HG03439 (cell line): Measurements from ENCODE around the gene RNF168.
A peak's percentile ranks its signal among the peaks of the same experiment; 100 is the strongest.
"Not testable (repeated sequence)": the region's sequence is repeated elsewhere in the genome, so short reads cannot be mapped to it uniquely, and the experiment has no call there.

Experiments
- ATAC-seq: cut with Tn5 transposase; IDR thresholded peaks from one replicate; pipeline ENCODE4 v1.9.1; 2021; ENCODE audit warnings: mild to moderate bottlenecking, moderate library complexity; ENCODE audit not compliant: unreplicated experiment

The RNF168 gene, protein sequence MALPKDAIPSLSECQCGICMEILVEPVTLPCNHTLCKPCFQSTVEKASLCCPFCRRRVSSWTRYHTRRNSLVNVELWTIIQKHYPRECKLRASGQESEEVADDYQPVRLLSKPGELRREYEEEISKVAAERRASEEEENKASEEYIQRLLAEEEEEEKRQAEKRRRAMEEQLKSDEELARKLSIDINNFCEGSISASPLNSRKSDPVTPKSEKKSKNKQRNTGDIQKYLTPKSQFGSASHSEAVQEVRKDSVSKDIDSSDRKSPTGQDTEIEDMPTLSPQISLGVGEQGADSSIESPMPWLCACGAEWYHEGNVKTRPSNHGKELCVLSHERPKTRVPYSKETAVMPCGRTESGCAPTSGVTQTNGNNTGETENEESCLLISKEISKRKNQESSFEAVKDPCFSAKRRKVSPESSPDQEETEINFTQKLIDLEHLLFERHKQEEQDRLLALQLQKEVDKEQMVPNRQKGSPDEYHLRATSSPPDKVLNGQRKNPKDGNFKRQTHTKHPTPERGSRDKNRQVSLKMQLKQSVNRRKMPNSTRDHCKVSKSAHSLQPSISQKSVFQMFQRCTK

DNA sequence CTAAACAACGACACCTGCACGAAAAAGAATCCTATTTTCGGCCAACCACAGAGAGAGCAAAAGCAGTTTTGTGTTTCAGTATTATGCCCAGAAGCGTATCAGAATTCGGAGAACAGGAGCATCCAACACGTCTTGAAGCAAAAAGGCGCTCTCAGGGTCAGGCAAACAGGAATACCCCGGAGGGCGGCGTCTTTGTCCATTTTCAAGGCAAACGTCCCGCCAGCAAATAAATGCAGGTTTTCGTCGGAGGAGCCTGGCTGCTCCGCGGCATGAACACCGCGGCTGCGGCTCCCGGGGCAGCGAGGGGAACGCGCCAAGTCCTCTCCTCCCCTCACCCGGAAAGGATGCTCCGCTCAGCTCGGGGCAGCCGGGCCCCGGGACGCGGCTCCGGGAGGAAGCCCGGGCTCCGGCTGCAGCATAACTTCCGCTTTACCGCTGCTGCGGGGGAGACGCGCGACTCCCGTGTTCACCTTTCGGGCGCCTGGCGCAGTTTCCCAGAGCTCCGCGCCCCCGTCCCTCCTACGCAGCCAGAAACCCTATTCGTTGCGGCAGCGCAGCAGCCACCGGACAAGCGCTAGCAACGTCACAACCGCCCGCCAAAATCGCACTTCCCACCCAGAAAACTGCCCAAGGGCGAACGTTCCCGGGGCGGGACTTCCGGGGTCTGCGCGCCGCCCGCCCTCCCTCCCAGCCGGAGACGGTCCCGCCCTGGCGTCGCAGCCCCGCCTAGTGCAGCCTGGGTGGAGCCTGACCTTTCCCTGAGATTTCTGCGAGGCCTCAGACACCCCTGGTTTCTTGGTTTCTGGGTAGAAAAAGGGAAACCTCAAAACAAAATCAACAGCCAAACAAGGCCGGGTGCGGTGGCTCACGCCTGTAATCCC is at the start of gene RNF168:
TSS of gene RNF168 (minus strand) at position 573 of the 881 bp plus-strand sequence. CDS start 595 bp downstream, outside the sequence.
- ATAC-seq, result peak; percentile 74

DNA sequence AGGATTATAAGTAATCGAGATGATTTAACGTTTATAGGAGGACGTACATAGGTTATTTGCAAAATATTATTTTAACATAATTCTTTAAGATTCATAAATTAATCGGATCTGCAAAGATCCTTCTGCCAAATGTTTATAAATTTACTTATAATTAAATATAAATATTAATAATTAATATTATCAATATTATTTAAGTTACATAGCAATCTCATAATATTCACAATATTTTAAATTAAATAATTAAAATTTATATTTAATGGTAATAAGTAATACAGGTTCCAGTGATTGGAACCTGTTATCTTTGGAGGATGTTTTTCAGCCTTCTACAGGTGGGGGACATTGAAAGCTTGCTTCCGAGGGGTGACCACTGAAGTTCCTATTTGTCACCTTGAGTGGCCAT is 48.7 kb upstream of the RNF168 start:
- ATAC-seq, result no peak

DNA sequence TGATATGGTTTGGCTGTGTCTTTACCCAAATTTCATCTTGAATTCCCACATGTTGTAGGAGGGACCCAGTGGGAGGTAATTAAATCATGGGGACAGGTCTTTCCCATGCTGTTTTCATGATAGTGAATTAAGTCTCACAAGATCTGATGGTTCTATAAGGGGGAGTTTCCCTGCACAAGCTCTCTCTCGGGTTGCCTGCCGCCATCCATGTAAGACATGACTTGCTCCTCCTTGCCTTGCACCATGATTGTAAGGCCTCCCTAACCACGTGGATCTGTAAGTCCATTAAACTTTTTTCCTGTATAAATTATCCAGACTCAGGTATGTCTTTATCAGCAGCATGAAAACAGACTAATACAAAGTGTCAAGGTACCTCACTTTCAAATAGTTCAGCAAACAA is 46.6 kb upstream of the RNF168 start:
- ATAC-seq, result not testable (repeated sequence)

DNA sequence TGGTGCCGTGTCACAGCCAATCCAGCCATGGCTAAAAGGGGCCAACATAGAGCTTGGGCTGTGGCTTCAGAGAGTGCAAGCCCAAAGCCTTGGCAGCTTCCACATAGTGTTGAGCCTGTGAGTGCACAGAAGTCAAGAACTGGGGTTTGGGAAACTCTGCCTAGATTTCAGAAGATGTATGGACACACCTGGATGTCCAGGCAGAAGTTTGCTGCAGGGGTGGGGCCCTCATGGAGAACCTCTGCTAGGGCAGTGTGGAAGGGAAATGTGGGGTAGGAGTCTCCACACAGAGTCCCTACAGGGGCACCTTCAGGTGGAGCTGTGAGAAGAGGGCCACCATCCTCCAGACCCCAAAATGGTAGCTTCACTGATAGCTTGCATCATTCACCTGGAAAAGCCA is 45.7 kb upstream of the RNF168 start:
- ATAC-seq, result not testable (repeated sequence)

DNA sequence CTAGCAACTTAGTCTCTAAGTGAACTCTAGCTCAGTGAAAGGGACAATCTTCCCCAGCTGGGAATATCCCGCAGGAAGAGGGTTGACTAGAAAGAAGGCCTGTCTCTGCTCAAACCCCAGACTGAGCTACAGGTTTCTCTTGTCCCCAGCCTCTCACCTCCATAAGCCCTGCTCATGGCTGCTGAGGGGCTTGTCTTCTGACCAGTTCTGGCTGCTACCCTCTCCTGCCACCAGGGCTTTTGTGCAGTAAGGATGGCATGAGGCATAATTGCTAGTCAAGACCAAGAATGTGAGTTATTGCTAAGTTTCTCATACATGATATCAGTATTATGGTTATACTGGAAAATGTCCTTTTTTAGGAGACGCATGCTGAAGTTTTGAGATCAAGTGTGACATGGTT is 43.5 kb upstream of the RNF168 start:
- ATAC-seq, result no peak

DNA sequence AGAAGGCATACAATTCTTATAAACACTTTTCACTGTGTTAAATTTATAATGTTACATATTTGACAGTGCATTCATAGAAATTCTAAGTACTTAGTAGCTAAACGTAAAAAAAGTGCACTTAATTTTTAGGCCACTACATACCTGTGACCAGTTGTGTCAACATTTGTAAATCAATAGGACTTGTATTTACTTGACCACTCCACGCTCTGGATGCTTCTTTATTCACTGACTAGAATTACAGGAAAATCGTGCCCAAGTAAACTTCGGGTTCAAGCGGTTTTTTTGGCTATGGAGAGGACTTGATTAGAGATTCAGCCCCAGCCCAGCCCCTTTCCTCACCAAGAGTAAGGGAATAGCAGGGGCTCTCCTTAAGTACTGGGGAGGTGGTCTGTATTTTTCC is 43.0 kb upstream of the RNF168 start:
- ATAC-seq, result no peak

DNA sequence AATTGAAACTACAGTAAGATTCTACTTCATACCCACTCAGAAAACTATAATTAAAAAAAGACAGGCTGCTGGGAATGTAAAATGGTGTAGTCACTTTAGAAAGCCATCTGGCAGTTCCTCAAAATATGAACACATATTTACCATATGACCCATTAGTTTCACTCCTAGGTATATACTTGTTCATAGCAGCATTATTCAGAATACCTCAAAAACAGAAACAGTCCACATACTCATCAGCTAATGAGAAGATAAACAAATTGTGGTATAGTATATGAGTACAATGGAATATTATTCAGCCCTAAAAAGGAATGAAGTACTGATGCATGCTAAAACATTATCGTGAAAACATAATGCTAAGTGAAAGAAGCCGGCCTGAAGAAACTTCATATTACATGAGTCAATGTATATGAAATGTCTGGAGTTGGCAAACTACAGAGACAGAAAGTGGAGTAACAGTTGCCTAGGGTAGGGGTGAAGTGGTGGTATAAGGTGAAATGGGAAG is 41.0 kb upstream of the RNF168 start:
- no peak for ATAC-seq

DNA sequence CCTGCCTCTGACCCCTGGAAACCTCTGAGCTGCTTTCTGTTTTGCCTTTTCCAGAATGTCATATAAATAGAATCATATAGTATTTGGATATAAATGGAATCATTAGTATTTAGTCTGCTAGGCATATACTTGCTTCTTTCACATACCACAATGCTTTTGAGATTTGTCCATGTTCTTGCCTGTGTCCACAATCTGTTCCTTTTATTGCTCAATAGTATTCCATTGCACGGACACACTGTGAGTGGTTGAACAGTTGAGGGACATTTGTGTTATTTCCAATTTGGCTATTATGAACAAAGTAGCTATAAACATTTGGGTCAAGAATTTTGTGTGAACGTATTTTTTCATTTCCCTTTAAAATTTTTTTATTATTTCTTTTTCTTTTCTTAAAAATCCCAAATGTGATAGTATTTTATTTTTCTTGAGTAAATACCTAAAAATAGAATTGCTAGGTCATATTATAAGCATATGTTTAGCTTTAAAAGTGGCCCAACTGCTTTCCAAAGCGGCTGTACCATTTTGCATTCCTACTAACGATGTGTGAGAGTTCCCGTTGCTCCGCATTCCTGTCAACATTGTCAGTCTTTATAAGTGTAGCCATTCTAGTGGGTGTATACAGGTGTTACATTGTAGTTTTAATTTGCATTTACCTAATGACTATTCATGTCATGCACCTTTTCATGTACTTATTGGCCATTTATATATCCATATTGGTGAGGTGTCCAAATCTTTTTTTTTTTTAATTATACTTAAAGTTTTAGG is 38.3 kb upstream of the RNF168 start:
- no peak for ATAC-seq

DNA sequence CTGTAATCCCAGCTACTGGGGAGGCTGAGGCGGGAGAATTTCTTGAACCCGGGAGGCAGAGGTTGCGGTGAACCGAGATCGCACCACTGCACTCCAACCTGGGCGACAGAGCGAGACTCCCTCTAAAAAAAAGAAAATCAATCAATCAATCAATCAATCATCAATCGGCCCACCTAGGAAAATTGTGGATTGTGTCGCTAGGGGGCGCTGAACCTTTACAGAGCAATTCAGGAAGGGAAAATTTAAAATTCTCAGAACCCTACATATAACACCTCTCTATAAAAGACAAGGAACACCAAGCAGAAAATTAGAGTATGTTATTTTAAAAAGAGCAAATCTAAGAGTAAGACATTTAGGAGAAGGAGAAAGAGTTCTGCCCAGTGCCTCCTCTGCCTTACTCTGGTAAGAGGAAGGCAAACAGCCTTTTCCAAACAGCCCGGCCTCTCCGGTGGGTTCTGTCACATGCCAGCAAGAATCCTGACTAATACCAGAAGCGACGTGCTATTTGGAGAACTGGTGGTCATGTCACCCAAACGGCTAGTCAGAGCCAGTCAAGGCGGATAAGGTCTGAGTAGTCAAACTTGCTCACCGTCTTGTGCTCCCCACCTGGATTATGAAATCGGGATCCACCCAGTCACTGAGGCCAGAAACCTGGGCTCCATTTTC is 33.9 kb upstream of the RNF168 start:
- ATAC-seq, result no peak

DNA sequence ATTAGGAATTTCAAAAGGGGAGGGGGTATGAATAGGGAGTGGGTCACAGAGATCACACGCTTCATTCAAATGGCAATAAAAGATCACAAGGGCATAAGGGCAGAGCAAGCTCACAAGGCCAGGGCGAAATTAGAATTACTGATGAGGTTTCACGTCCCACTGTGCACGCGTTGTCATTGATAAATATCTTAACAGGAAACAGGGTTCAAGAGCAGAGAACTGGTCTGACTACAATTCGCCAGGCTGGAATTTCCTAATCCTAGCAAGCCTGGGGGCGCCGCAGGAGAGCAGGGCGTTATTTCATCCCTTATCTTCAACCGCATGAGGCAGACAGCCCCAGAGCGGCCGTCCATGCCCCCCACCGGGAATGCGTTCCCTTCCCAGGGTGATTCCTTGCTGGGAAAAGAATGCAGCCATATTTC is 29.7 kb upstream of the RNF168 start:
- no peak for ATAC-seq

DNA sequence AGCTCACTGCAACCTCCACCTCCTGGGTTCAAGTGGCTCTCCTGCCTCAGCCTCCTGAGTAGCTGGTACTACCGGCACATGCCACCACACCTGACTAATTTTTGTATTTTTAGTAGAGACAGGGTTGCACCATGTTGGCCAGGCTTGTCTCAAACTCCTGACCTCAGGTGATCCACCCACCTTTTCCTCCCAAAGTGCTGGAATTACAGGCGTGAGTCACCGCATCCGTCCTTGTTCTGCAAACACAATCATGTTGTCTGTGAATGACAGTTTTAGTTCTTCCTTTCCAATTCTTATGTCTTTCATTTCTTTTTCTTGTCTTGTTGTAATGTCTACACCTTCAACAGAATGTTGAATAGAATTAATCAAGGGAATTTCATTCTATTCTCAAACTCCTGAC is 27.9 kb upstream of the RNF168 start:
- no peak for ATAC-seq

DNA sequence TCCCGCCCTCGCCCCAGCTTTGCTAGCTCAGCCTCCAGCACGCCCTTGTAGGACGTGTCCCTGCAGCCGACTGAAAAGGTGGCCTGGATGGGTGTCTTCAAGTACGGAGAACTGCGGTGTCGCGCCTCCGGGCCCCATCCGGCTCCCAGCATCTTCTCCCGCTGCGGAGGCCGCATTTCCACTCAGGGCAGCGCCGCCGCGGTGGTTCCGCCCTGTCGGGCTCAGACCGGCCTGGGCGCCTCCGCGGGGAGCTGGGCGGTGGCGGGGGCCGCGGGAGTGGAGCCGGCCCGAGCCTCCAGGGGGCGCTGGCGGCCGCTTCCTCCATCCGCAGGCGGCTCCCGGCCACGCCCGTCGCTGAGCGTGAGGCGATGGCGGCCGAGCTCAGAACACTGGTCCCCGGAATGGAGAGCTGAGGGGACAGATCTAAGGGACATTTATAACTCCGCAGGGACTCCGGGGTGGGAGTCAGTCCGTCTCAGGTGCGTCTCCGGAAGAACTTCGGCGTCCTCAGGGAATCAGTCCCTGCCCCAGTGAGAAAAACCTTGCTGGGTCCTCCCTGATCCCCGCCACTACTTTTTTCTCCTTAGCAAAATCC is 25.2 kb upstream of the RNF168 start:
- ATAC-seq, result peak; percentile 88

DNA sequence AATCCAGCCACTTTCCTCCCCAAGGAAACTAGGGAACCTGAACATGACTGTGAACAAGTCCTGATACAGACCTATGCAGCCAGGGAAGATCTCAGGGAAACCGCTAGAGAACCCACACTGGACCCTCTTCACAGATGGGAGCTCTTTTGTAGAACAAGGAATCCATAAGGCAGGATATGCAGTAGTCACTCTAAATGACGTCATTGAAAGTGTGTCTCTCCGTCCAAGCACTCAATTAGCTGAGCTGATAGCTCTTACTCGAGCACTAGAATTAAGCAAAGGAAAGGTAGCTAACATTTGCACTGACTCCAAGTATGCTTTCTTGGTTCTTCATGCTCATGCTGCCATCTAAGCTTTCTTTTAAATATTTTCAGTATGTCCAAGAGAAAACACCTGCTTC is 21.6 kb upstream of the RNF168 start:
- ATAC-seq, result no peak

DNA sequence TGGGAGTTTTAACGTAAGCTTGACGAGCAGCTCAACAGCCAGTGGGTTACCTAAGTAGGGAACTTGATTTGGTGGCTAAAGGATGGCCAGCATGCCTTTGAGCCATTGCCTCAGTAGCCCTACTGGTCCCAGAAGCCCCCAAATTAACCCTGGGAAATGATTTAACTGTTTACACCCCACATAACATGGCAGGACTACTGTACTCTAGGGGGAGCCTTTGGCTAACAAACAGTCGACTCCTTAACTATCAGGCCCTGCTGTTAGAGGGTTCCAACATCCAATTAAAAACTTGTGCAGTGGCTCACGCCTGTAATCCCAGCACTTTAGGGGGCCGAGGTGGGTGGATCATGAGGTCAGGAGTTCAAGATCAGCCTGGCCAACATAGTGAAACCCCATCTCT is 21.0 kb upstream of the RNF168 start:
- ATAC-seq, result no peak

DNA sequence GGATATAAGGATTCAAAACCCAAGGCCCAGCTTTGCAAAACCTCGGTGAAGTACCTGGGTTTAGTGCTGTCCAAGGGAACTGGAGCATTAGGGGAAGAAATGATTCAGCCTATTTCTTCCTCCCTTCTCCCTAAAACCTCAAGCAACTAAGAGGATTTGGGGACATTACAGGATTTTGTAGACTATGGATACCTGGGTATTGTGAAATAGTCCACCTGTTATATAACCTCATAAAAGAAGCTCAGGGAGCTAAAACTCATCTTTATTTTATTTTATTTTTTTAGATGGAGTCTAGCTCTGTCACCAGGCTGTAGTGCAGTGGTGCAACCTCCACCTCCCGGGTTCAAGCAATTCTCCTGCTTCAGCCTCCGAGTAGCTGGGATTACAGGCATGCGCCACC is 20.3 kb upstream of the RNF168 start:
- ATAC-seq, result no peak

DNA sequence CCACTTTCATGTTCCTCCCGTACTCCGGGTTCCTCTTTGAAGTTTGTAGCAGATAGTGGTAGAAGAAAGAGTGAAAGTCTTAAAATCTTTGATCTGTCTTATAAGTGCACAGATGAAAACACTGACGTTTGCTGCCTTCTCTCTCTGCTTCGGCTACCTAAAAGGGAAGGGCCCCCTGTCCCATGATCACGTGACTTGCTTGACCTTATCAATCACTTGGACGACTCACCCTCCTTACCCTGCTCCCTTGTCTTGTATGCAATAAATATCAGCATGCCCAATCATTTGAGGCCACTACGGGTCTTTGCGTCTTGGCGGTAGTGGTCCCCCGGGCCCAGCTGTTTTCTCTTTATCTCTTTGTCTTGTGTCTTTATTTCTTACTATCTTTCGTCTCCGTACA is 17.7 kb upstream of the RNF168 start:
- ATAC-seq, result not testable (repeated sequence)

DNA sequence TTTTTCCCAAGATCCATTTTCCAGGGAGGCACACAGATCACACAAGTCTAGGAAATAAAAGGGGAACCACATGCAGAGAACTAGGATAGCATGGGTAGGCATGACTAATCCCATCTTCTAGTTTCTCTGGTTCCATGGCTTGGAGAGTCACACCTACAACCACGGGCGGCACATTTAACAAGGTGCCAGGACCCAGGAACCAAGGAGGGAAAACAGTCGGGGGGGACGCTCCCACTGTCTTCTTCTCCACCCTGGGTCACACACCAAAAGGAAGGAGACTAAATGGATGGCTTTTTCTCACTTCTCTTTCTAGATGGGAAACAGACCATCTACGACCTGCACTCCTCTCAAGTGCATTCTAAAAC is 16.1 kb upstream of the RNF168 start:
- ATAC-seq, result no peak

DNA sequence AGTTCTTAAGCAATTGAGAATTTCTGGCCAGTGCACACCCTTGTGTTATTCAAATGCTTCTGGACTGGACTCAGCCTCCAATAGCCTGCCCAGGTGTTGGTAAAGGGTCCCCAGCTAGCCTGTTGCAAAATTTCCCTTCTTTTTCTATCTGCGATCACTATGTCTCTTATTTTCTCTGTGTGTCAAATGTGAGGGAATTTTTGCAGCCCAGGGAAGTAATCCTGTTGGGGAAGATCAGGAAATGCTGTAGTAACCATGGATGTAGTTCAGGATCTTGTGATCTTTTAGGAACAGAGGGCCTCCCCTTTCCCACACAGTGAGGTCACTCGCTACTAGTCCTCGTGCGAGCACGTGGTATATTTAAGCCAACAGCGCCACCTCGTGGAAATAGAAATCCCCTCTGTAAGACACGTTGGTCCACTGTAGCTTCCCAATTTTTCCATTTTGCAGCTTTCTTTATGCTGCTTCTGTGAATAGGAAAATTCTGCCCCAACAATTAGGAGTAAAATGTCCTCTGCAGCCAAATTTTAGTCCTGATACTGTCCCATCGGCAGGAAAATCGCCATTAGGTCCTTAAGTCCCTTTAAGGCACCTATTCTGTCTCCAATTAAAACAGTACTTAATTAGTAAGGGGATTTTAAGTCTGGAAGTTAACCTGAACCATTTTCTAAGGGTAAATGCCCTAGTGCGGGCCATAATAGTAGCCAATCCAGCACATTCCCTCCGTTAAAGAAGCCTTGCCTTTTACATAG is 15.6 kb upstream of the RNF168 start:
- ATAC-seq, result no peak

DNA sequence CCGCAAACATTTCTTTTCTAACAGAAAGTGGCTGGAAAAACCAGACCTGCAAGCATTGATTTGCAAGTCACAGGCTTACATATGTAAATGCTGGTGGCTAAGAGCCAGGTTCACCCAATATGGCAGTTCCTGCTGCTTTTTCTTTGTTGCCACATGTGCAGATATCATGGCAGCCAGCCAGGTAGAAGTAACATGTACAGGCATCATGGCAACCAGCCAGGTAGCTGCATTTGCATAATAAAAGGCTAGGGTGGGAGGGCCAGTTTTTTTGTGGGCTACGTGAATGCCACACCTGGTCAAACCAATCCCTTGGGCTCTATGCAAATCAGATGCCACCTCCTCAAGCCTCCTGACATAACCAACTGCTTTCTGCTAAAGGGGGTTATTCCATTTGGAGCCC is 14.4 kb upstream of the RNF168 start:
- no peak for ATAC-seq
